T-helper 17 cell (primary cell): ENCODE results near the gene OGN. TPM values are rescaled to one million over a fixed set of nuclear protein-coding genes. Genes with fewer than 3 reads are reported as not detected.

ENCODE experiments used
- ATAC-seq: fragments of 150-1000 bp; cut with Tn5 transposase; 2 replicates; pipeline ENCODE4 v1.10.0; 2021; ENCODE audit warnings: mild to moderate bottlenecking, moderate library complexity
- DNase-seq, 3 donors: peaks; one replicate each; pipeline versions ENCODE4 v3.0.0 to v3.0.0-alpha.2; 2020 to 2021
- H3K9me3 ChIP-seq: one replicate; pipeline ENCODE4 v1.7.0; 2013; ENCODE audit warnings: low read length, mild to moderate bottlenecking; ENCODE audit not compliant: control insufficient read depth, poor library complexity, severe bottlenecking
- H3K27ac Mint-ChIP-seq: one replicate; pipeline ENCODE4 v1.8.0; 2022; ENCODE audit warnings: mild to moderate bottlenecking, moderate library complexity, mixed read lengths
- H3K27me3 Mint-ChIP-seq: one replicate; pipeline ENCODE4 v1.8.0; 2022; ENCODE audit warnings: mixed read lengths
- H3K36me3 Mint-ChIP-seq: one replicate; pipeline ENCODE4 v1.8.0; 2022; ENCODE audit warnings: low read depth, mixed read lengths
- H3K4me1 Mint-ChIP-seq: one replicate; pipeline ENCODE4 v1.8.0; 2022; ENCODE audit warnings: mild to moderate bottlenecking, mixed read lengths
- H3K4me3 Mint-ChIP-seq: one replicate; pipeline ENCODE4 v1.8.0; 2022; ENCODE audit warnings: mild to moderate bottlenecking, moderate library complexity, mixed read lengths
- total RNA-seq, 4 donors: library from RNA in 2 of 4; stranded (reverse) in 2 of 4; gene quantifications; one replicate each; pipeline ENCODE4 v1.2.3 and lab custom pipeline; 2022 to 2026

Gene OGN
- total RNA-seq, 2 donors from 2014 or later, result 0.52 TPM; not detected in 1

- DNase-seq (no peak), ATAC-seq (no peak)
- Mint-ChIP-seq H3K4me3 (no peak overlapping the region), H3K36me3 (no peaks in the 10 kb centered on the region), H3K27me3 (no peaks in the 10 kb centered on the region), H3K4me1 (no peaks in the 10 kb centered on the region), H3K27ac (no peak overlapping the region)
- H3K9me3 ChIP-seq, result no peaks in the 10 kb centered on the region
Observed at GRCh38 chr9:92392690-92393089, 11.7 kb downstream of the OGN start.

GRCh38 chr9:92385953-92386352, 18.4 kb downstream of the OGN start:
- no peak overlapping the region for H3K4me3 Mint-ChIP-seq

GRCh38 chr9:92385477-92385876, 18.9 kb downstream of the OGN start:
- no peak for ATAC-seq
- H3K4me1 Mint-ChIP-seq, result no peaks in the 10 kb centered on the region
- H3K36me3 Mint-ChIP-seq, result no peaks in the 10 kb centered on the region
- no peak overlapping the region for H3K27ac Mint-ChIP-seq
- no peaks in the 10 kb centered on the region for H3K27me3 Mint-ChIP-seq
- DNase-seq, result no peak
- no peak overlapping the region for H3K4me3 Mint-ChIP-seq
- H3K9me3 ChIP-seq, result no peaks in the 10 kb centered on the region

More at GRCh38 chr9:92385953-92386352, 18.4 kb downstream of the OGN start:
- Mint-ChIP-seq H3K4me1 (no peaks in the 10 kb centered on the region), H3K36me3 (no peaks in the 10 kb centered on the region), H3K27ac (no peak overlapping the region), H3K27me3 (no peaks in the 10 kb centered on the region)
- ATAC-seq (no peak), DNase-seq (no peak)
- no peaks in the 10 kb centered on the region for H3K9me3 ChIP-seq

- H3K9me3 ChIP-seq, result no peaks in the 10 kb centered on the region
- H3K36me3 Mint-ChIP-seq, result no peaks in the 10 kb centered on the region
- no peaks in the 10 kb centered on the region for H3K4me1 Mint-ChIP-seq
- H3K4me3 Mint-ChIP-seq, result no peak overlapping the region
- no peaks in the 10 kb centered on the region for H3K27me3 Mint-ChIP-seq
- no peak overlapping the region for H3K27ac Mint-ChIP-seq
- no peak for DNase-seq
- no peak for ATAC-seq
Observed at GRCh38 chr9:92385001-92385400, 19.4 kb downstream of the OGN start.

- no peaks in the 10 kb centered on the region for H3K27me3 Mint-ChIP-seq
Observed at GRCh38 chr9:92384375-92384774, 20.0 kb downstream of the OGN start.

GRCh38 chr9:92381775-92382174, 22.6 kb downstream of the OGN start:
- Mint-ChIP-seq H3K27ac (no peak overlapping the region), H3K4me3 (no peak overlapping the region)

More at GRCh38 chr9:92384375-92384774, 20.0 kb downstream of the OGN start:
- H3K36me3 Mint-ChIP-seq, result no peaks in the 10 kb centered on the region
- no peak overlapping the region for H3K4me3 Mint-ChIP-seq
- no peak overlapping the region for H3K27ac Mint-ChIP-seq
- peaks cover 4% of the 10 kb centered on the region for H3K4me1 Mint-ChIP-seq
- H3K9me3 ChIP-seq, result no peaks in the 10 kb centered on the region
- DNase-seq (no peak), ATAC-seq (no peak)

GRCh38 chr9:92380603-92381002, 23.8 kb downstream of the OGN start:
- Mint-ChIP-seq H3K27me3 (no peaks in the 10 kb centered on the region), H3K27ac (no peak overlapping the region)

More at GRCh38 chr9:92381775-92382174, 22.6 kb downstream of the OGN start:
- H3K36me3 Mint-ChIP-seq, result no peaks in the 10 kb centered on the region
- DNase-seq (no peak), ATAC-seq (no peak)
- no peaks in the 10 kb centered on the region for H3K27me3 Mint-ChIP-seq
- peaks cover 6% of the 10 kb centered on the region for H3K4me1 Mint-ChIP-seq
- no peaks in the 10 kb centered on the region for H3K9me3 ChIP-seq

GRCh38 chr9:92378865-92379560, 25.4 kb downstream of the OGN start:
- no peak overlapping the region for H3K27ac Mint-ChIP-seq

More at GRCh38 chr9:92380603-92381002, 23.8 kb downstream of the OGN start:
- no peak overlapping the region for H3K4me3 Mint-ChIP-seq
- H3K9me3 ChIP-seq, result no peaks in the 10 kb centered on the region
- peaks cover 6% of the 10 kb centered on the region for H3K4me1 Mint-ChIP-seq
- ATAC-seq (no peak), DNase-seq (no peak)
- H3K36me3 Mint-ChIP-seq, result no peaks in the 10 kb centered on the region

GRCh38 chr9:92377876-92378275, 26.5 kb downstream of the OGN start:
- DNase-seq (no peak), ATAC-seq (no peak)
- Mint-ChIP-seq H3K4me1 (peaks cover 6% of the 10 kb centered on the region), H3K36me3 (no peaks in the 10 kb centered on the region), H3K27ac (no peak overlapping the region), H3K4me3 (no peak overlapping the region), H3K27me3 (no peaks in the 10 kb centered on the region)
- H3K9me3 ChIP-seq, result peaks cover 4% of the 10 kb centered on the region

More at GRCh38 chr9:92378865-92379560, 25.4 kb downstream of the OGN start:
- no peak for DNase-seq
- Mint-ChIP-seq H3K4me3 (no peak overlapping the region), H3K36me3 (no peaks in the 10 kb centered on the region), H3K4me1 (peaks cover 6% of the 10 kb centered on the region), H3K27me3 (no peaks in the 10 kb centered on the region)
- peaks cover 2% of the 10 kb centered on the region for H3K9me3 ChIP-seq
- peak; percentile 54 for ATAC-seq

GRCh38 chr9:92373167-92373566, 31.2 kb downstream of the OGN start:
- peaks cover 4% of the 10 kb centered on the region for H3K9me3 ChIP-seq
- Mint-ChIP-seq H3K36me3 (peaks cover 2% of the 10 kb centered on the region), H3K27ac (no peak overlapping the region), H3K27me3 (no peaks in the 10 kb centered on the region), H3K4me3 (no peak overlapping the region), H3K4me1 (peaks cover 3% of the 10 kb centered on the region)
- DNase-seq, result no peak
- ATAC-seq, result no peak

GRCh38 chr9:92369075-92369474, 35.3 kb downstream of the OGN start:
- H3K4me3 Mint-ChIP-seq, result no peak overlapping the region
- no peak overlapping the region for H3K27ac Mint-ChIP-seq
- peaks cover 4% of the 10 kb centered on the region for H3K36me3 Mint-ChIP-seq
- DNase-seq (no peak), ATAC-seq (no peak)
- no peaks in the 10 kb centered on the region for H3K27me3 Mint-ChIP-seq
- H3K4me1 Mint-ChIP-seq, result peaks cover 3% of the 10 kb centered on the region
- peaks cover 3% of the 10 kb centered on the region for H3K9me3 ChIP-seq

- DNase-seq (no peak), ATAC-seq (no peak)
- no peaks in the 10 kb centered on the region for H3K9me3 ChIP-seq
- no peak overlapping the region for H3K27ac Mint-ChIP-seq
- no peak overlapping the region for H3K4me3 Mint-ChIP-seq
- H3K36me3 Mint-ChIP-seq, result peaks cover 2% of the 10 kb centered on the region
- no peaks in the 10 kb centered on the region for H3K27me3 Mint-ChIP-seq
- H3K4me1 Mint-ChIP-seq, result no peaks in the 10 kb centered on the region
Observed at GRCh38 chr9:92360083-92360482, 44.3 kb downstream of the OGN start.

GRCh38 chr9:92359394-92359995, 44.9 kb downstream of the OGN start:
- Mint-ChIP-seq H3K27me3 (no peaks in the 10 kb centered on the region), H3K4me1 (no peaks in the 10 kb centered on the region), H3K4me3 (no peak overlapping the region), H3K27ac (no peak overlapping the region), H3K36me3 (peaks cover 2% of the 10 kb centered on the region)
- ATAC-seq (no peak), DNase-seq (no peak)
- no peaks in the 10 kb centered on the region for H3K9me3 ChIP-seq

GRCh38 chr9:92353051-92353450, 51.3 kb downstream of the OGN start:
- ATAC-seq (no peak), DNase-seq (no peak)
- Mint-ChIP-seq H3K36me3 (no peaks in the 10 kb centered on the region), H3K27me3 (no peaks in the 10 kb centered on the region), H3K4me3 (no peak overlapping the region), H3K27ac (no peak overlapping the region), H3K4me1 (no peaks in the 10 kb centered on the region)
- H3K9me3 ChIP-seq, result no peaks in the 10 kb centered on the region
